GM12872 (cell line): Measurements from ENCODE around the gene SLC49A3.

ENCODE experiments used
- TF ChIP-seq, protein P1 (sequence below): IDR thresholded peaks from 3 replicates; pipeline ENCODE4 v1.5.1; 2011; ENCODE audit warnings: low read depth, mild to moderate bottlenecking, low read length, moderate library complexity; ENCODE audit not compliant: insufficient read depth

Gene SLC49A3

DNA sequence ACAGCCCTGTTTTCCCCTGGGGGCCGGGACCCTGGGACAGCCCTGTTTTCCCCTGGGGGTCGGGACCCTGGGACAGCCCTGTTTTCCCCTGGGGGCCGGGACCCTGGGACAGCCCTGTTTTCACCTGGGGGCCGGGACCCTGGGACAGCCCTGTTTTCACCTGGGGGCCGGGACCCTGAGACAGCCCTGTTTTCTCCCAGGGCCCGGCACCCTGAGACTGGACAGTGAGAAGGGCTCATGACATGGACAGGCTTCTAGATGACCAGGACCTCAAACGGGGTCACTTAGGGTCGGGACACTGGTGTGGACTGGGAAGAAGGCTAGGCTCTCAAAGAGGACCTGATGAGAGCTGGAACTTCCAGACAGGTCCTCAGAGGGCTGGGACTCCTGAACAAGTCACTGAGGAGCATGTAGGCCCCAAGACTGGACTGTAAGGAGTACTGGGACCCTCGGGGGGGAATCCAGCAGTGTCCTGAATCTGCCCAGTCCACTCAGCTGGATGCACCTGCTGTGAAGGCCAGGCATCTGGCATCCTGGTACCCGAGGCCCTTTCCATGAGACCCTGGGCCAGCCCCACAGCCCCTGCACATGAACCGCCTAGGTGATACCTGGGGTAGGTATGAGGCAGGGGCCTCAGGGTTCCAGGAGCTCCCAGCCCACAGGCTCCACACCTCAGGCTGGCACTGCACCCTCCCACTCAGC, 19.1 kb upstream of the SLC49A3 start:
- TF ChIP-seq, protein P1, sequence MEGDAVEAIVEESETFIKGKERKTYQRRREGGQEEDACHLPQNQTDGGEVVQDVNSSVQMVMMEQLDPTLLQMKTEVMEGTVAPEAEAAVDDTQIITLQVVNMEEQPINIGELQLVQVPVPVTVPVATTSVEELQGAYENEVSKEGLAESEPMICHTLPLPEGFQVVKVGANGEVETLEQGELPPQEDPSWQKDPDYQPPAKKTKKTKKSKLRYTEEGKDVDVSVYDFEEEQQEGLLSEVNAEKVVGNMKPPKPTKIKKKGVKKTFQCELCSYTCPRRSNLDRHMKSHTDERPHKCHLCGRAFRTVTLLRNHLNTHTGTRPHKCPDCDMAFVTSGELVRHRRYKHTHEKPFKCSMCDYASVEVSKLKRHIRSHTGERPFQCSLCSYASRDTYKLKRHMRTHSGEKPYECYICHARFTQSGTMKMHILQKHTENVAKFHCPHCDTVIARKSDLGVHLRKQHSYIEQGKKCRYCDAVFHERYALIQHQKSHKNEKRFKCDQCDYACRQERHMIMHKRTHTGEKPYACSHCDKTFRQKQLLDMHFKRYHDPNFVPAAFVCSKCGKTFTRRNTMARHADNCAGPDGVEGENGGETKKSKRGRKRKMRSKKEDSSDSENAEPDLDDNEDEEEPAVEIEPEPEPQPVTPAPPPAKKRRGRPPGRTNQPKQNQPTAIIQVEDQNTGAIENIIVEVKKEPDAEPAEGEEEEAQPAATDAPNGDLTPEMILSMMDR = no peak

DNA sequence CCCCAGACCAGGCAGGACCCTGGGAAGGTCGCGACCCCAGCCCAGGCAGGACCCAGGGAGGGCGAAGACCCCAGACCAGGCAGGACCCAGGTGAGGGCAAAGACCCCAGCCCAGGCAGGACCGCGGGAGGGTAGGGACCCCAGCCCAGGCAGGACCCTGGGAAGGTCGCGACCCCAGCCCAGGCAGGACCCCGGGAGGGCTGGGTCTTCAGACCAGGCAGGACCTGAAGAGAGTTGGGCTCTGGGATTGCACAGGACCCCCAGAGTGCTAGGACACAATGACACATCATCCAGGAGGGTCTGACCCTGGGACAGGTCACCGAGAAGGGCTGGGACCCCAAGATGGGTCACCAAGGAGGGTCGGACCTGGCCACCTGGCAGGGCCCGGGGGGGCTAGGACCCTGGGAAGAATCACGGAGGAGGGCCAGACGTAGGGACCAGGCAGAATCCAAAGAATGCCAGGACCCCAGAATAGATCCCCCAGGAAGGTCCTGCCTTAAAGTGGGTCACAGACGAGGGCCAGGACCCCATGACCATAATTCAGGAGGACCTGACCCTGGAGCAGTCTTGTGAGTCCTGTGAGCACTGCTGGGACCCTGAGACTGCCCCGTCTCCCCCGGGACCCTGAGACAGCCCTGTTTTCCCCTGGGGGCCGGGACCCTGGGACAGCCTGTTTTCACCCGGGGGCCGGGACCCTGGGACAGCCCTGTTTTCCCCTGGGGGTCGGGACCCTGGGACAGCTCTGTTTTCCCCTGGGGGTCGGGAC, 18.1 kb upstream of the SLC49A3 start:
- TF ChIP-seq, protein P1 = no peak

DNA sequence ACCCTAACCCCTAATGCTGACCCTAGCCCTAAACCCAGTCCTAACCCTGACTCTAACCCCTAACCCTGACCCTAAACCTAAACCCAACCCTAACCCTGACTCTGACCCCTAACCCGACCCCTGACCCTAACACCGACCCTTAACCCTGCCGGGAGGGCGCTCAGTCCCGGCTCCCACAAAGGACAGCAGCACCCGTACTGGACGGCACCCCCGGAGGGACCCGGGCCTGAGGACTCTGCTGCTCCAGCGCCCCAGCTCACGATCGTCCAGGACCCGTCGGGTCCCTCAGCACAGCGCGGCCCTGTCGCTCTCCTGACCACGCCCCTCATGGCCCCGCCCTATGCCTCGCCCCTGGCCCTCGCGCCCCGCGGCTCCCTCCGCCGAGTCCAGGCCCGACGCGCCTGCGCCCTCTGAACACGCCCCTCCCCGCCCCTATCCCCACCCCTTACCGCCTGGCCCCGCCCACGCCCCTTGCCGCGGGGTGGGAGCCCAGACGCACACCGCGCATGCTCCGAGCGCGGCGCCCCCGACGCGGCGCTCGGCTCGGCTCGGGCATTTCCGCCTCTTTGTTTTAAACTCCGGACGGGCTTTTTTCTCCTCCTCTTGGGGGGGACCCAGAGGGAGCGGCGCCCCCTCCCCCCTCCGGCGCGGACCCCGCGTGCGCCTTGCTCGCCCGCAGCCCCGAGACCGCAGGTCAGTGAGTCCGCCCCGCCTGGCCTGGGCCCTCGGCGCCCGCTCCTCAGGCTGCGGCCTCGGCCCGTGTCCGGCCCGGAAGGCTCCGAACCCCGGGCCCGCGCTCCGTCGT, 16.5 kb upstream of the SLC49A3 start, which contains the start of gene PCGF3:
TSS of gene PCGF3 (plus strand) at position 555 of the 805 bp plus-strand sequence. CDS start 27,849 bp downstream, outside the sequence.
- TF ChIP-seq, protein P1 = no peak

DNA sequence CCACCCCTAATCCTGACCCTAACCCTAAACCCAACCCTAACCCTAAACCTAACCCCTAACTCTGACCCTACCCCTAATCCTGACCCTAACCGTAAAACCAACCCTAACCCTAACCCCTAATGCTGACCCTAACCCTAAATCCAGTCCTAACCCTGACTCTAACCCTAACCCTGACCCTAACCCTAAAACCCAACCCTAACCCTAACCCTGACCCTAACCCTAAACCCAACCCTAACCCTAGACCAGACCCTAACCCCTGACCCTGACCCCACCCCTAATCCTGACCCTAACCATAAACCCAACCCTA, 16.0 kb upstream of the SLC49A3 start:
- TF ChIP-seq, protein P1 = no peak

DNA sequence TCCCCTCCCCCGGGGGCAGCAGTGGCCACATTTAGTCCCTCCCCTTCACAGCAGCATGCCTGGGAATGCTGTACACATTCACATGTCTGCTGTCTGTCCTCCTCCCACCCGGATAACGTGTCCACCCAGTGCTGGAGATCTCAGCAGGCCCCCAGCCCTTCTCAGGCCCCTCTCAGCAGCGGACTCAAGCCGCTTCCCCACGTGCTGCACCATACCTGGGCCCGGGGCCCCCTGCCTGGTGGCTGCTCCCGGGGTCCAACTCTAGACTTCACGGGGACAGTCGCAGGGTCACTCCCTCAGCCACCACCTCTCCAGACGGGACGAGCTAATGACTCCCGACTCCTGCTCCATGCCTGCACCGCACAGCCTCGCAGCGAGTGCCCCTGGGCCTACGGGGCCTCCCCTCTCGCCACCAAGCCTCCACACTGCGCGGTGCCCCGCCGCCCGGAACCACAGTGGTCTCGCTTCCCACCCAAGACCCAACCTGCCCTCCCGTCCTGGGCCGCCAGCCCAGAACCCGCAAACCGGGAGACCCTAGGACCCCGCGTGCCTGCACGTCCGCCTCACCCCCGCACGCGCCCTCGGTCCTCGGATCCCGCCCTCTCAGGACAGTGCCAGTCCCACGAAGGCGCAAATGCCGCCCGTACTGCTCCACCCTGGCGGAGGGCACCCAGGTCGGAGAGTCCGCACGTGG, 15.4 kb upstream of the SLC49A3 start:
- TF ChIP-seq, protein P1 = no peak

DNA sequence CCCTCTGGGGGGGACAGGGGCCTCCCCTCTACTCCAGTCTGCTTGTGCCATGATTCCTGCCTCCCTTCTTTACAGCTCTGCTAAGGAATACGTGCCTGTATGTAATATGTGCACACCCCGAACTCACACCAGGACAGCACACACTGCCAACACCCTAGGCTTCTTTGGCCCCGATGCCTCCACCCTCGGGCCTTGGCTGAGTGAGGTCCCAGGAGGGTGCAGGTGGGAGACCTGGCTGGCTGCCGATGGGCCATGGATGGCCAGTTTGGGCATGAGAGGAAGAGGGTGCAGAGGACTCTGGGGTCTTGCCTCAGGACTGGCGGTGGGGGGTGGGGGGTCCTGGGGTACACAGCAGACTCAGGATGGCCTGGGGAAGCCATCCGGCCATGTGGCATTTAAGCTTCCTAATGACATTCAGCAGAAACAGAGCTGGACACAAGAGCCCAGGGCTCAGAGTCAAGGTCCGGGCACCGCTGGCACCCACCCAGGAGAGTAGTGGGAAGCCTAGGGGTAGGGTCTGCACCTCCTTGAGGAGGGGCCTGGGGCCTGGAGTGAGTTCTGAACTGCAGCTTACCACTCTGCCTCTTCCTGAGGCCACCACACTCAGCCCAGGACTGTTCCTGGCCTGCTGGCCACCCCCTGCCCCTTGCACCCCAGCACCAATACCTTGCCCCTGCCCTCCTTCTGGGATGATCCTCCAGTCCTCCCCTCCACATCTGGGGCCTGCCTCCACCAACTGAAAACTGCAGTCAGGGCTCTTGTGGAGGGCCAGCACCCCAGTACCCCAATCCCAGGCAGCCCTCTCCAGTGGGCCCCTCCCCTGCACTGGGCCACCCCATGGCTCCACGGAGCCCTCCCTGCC, 14.6 kb upstream of the SLC49A3 start:
- TF ChIP-seq, protein P1 = no peak
